Thyroid gland (tissue), 4 donors: ENCODE measurements around the gene IL12A.

Experiments
- POLR2A ChIP-seq, 2 donors: fragments of 450-650 bp; IDR thresholded peaks; one replicate each; pipeline ENCODE4 v1.6.1; 2017; ENCODE audit warnings: antibody characterized with exemption in 2 of 2, mild to moderate bottlenecking in 2 of 2, moderate library complexity in 1 of 2
- TF ChIP-seq, protein P1 (sequence below), 6 experiments: fragments of 200-600 bp in 3 of 6; fragments of 450-650 bp in 3 of 6; sonication (generic) in 3 of 6; IDR thresholded peaks; one replicate each; pipeline ENCODE4 v1.5.1; 2016 to 2019; ENCODE audit warnings: antibody characterized with exemption in 6 of 6, mild to moderate bottlenecking in 2 of 6, inconsistent platforms in 1 of 6, moderate library complexity in 1 of 6

DNA sequence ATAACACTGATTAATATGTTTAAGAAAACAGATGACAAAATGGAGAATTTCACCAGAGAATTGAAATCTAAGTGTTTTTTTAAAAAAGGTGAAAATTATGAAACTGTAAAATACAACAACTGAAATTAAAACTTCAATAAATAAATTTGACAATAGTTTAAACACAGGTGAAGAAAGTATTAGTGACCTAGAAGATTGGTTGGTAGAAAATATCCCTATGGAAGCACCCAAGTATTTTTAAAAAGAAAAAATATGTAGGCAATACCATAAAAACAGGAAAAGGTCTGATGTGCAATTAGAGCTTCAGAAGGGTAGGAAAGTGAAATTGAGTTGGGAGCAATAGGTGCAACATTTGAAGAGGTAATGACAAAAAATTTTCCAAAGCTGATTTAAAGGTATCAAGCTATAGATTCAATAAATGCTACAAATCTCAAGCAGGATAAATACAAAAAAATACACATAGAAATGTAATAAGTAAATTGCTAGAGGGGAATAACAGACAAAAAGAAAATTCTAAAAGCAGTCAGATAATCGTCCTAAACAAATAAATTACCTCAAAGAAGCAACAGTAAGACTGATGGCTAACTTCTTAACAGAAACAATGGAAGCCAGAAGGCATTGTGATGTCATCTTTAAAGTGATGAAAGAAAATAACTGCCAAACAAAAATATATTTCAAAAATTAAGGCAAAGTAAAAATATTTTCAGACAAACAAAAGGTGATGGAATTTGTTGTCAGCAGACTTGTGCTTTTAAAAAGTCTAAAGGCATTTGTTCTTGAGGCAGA, 9.5 kb upstream of the IL12A start:
- TF ChIP-seq POLR2A (IDR thresholded peaks at IDR 0.05), result no peak
- TF ChIP-seq, protein P1, sequence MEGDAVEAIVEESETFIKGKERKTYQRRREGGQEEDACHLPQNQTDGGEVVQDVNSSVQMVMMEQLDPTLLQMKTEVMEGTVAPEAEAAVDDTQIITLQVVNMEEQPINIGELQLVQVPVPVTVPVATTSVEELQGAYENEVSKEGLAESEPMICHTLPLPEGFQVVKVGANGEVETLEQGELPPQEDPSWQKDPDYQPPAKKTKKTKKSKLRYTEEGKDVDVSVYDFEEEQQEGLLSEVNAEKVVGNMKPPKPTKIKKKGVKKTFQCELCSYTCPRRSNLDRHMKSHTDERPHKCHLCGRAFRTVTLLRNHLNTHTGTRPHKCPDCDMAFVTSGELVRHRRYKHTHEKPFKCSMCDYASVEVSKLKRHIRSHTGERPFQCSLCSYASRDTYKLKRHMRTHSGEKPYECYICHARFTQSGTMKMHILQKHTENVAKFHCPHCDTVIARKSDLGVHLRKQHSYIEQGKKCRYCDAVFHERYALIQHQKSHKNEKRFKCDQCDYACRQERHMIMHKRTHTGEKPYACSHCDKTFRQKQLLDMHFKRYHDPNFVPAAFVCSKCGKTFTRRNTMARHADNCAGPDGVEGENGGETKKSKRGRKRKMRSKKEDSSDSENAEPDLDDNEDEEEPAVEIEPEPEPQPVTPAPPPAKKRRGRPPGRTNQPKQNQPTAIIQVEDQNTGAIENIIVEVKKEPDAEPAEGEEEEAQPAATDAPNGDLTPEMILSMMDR (IDR thresholded peaks at IDR 0.05), result no peak
